Thyroid gland (tissue), 4 donors: ENCODE results near the gene IQSEC3.

ENCODE experiments used
- CTCF ChIP-seq, 6 experiments: fragments of 200-600 bp in 3 of 6; fragments of 450-650 bp in 3 of 6; sonication (generic) in 3 of 6; IDR thresholded peaks; one replicate each; pipeline ENCODE4 v1.5.1; 2016 to 2019; ENCODE audit warnings: antibody characterized with exemption in 6 of 6, mild to moderate bottlenecking in 2 of 6, inconsistent platforms in 1 of 6, moderate library complexity in 1 of 6
- POLR2A ChIP-seq, 2 donors: fragments of 450-650 bp; IDR thresholded peaks; one replicate each; pipeline ENCODE4 v1.6.1; 2017; ENCODE audit warnings: antibody characterized with exemption in 2 of 2, mild to moderate bottlenecking in 2 of 2, moderate library complexity in 1 of 2

GRCh38 chr12:115960-116915 lies 49.7 kb downstream of the IQSEC3 start:
- TF ChIP-seq CTCF (IDR thresholded peaks at IDR 0.05) (no peak), POLR2A (IDR thresholded peaks at IDR 0.05) (no peak)
